GM12878 (cell line): Measurements from ENCODE around the gene HBB.

Experiments used
- CBFB ChIP-seq: IDR thresholded peaks from 2 replicates; pipeline ENCODE4 v1.6.1; 2016; ENCODE audit warnings: antibody characterized with exemption, low read depth
- CEBPZ ChIP-seq: fragments of 150-350 bp; IDR thresholded peaks from 2 replicates; pipeline ENCODE4 v1.6.1; 2016; ENCODE audit warnings: low read depth, low read length
- CTCF ChIP-seq, 3 experiments: IDR thresholded peaks in 2 of 3; conservative IDR thresholded peaks in 1 of 3; 2 replicates each; pipeline ENCODE4 v1.5.1; 2011; ENCODE audit warnings: low read depth in 3 of 3, low read length in 3 of 3, mild to moderate bottlenecking in 3 of 3, control low read depth in 2 of 3, moderate library complexity in 2 of 3, inconsistent platforms in 1 of 3, mixed read lengths in 1 of 3; ENCODE audit not compliant: control insufficient read depth in 2 of 3, insufficient read depth in 1 of 3; ENCODE audit errors: extremely low read depth in 1 of 3
- EP300 ChIP-seq, 2 experiments: fragments of 150-350 bp in 1 of 2; IDR thresholded peaks; 2 replicates each; pipeline ENCODE4 v1.6.1; 2011 to 2012; ENCODE audit warnings: low read depth in 2 of 2, low read length in 2 of 2, borderline replicate concordance in 1 of 2, improper control_type of control experiment in 1 of 2, inconsistent platforms in 1 of 2; ENCODE audit not compliant: control insufficient read depth in 1 of 2
- IRF3 ChIP-seq: fragments of 450-650 bp; IDR thresholded peaks from 2 replicates; pipeline ENCODE4 v1.6.1; 2014; ENCODE audit warnings: mild to moderate bottlenecking
- NR2C2 ChIP-seq: IDR thresholded peaks from 2 replicates; pipeline ENCODE4 v1.6.1; 2011; ENCODE audit warnings: borderline replicate concordance, low read depth; ENCODE audit not compliant: control insufficient read depth, insufficient read length
- POU2F2 ChIP-seq: IDR thresholded peaks from 3 replicates; pipeline ENCODE4 v1.6.1; 2011; ENCODE audit warnings: low read depth, mild to moderate bottlenecking, low read length, borderline replicate concordance
- RFX5 ChIP-seq: IDR thresholded peaks from 2 replicates; pipeline ENCODE4 v1.6.1; 2011; ENCODE audit warnings: low read depth, low read length, improper control_type of control experiment
- TARDBP ChIP-seq: IDR thresholded peaks from 2 replicates; pipeline ENCODE4 v1.6.1; 2016; ENCODE audit warnings: borderline replicate concordance

GRCh38 chr11:5238486-5238885 is 11.6 kb upstream of the HBB start:
- no peak for TF ChIP-seq IRF3
- no peak for TF ChIP-seq CEBPZ
- no peak for TF ChIP-seq RFX5
- no peak for TF ChIP-seq EP300 (IDR thresholded peaks at IDR 0.05; ENCODE audit: borderline replicate concordance in 1 of 2, control insufficient read depth in 1 of 2, low read depth in 2 of 2, low read length in 2 of 2)
- TF ChIP-seq TARDBP = no peak
- TF ChIP-seq NR2C2 = no peak
- no peak for TF ChIP-seq POU2F2
- no peak for TF ChIP-seq CTCF (IDR thresholded peaks at IDR 0.05 in 2 of 3, conservative IDR thresholded peaks at IDR 0.05 in 1 of 3; ENCODE audit: control insufficient read depth in 2 of 3, extremely low read depth in 1 of 3, insufficient read depth in 1 of 3, low read depth in 3 of 3, low read length in 3 of 3)
- TF ChIP-seq CBFB = no peak
